NCI-H1092 treated with DMSO at 0.1 percent for 48 hours (cell line): Measurements from ENCODE around the gene MYOF.
"Not testable (repeated sequence)": the region's sequence is repeated elsewhere in the genome, so short reads cannot be mapped to it uniquely, and the experiment has no call there.

Experiments used
- DNase-seq: peaks from one replicate; lab custom pipeline; 2025; lab: John Stamatoyannopoulos, UW

The MYOF gene

GRCh38 chr10:93390306-93391090 is 91.6 kb downstream of the MYOF start:
- DNase-seq, result no peak

- DNase-seq, result no peak
These were observed 95.3 kb downstream of the MYOF start for GRCh38 chr10:93386631-93387369.

- DNase-seq, result no peak
These were observed 96.8 kb downstream of the MYOF start for GRCh38 chr10:93385345-93385744.

GRCh38 chr10:93384006-93384405 is 98.1 kb downstream of the MYOF start:
- DNase-seq, result no peak

- DNase-seq, result no peak
These were observed 98.6 kb downstream of the MYOF start for GRCh38 chr10:93383562-93383981.

- DNase-seq, result no peak
These were observed 102.2 kb downstream of the MYOF start for GRCh38 chr10:93379731-93380575.

GRCh38 chr10:93378997-93379730 is 103.0 kb downstream of the MYOF start:
- no peak for DNase-seq

GRCh38 chr10:93378039-93378438 is 104.1 kb downstream of the MYOF start:
- no peak for DNase-seq

- peak; percentile 71 for DNase-seq
These were observed 105.5 kb downstream of the MYOF start for GRCh38 chr10:93376372-93377293.

GRCh38 chr10:93370961-93371360 is 111.2 kb downstream of the MYOF start:
- no peak for DNase-seq

- DNase-seq, result no peak
These were observed 112.5 kb downstream of the MYOF start for GRCh38 chr10:93369588-93370164.

- no peak for DNase-seq
These were observed 113.9 kb downstream of the MYOF start for GRCh38 chr10:93368210-93368609.

- no peak for DNase-seq
These were observed 114.5 kb downstream of the MYOF start for GRCh38 chr10:93367664-93368063.

GRCh38 chr10:93364966-93365365 is 117.2 kb downstream of the MYOF start:
- DNase-seq, result no peak

- DNase-seq, result no peak
These were observed 118.1 kb downstream of the MYOF start for GRCh38 chr10:93363891-93364648.

- DNase-seq, result not testable (repeated sequence)
These were observed 123.7 kb downstream of the MYOF start for GRCh38 chr10:93358398-93358797.

GRCh38 chr10:93357680-93358079 is 124.5 kb downstream of the MYOF start:
- peak; percentile 35 for DNase-seq

GRCh38 chr10:93356516-93356915 is 125.6 kb downstream of the MYOF start:
- DNase-seq, result no peak

GRCh38 chr10:93352638-93353383 is 129.3 kb downstream of the MYOF start:
- DNase-seq, result peak; percentile 1
